Lower lobe of right lung (tissue), 2 donors: ENCODE data around the gene ALX1. TPM values are rescaled to one million over a fixed set of nuclear protein-coding genes. Genes with fewer than 3 reads are reported as not detected.
A peak's percentile ranks its signal among the peaks of the same experiment; 100 is the strongest.

Experiments used
- ATAC-seq, 2 donors: fragments of 200-7000 bp; cut with Tn5 transposase; one replicate each; pipeline ENCODE4 v1.9.1; 2020 to 2022; ENCODE audit warnings: mild to moderate bottlenecking in 2 of 2, moderate library complexity in 2 of 2
- DNase-seq: peaks from one replicate; pipeline ENCODE4 v3.0.0-alpha.2; 2020
- H3K27ac ChIP-seq: fragments of 200-600 bp; one replicate; pipeline ENCODE4 v1.8.0; 2022
- H3K27me3 ChIP-seq: fragments of 200-600 bp; one replicate; pipeline ENCODE4 v1.8.0; 2022; ENCODE audit warnings: low read depth
- H3K36me3 ChIP-seq: fragments of 200-600 bp; one replicate; pipeline ENCODE4 v1.8.0; 2022; ENCODE audit warnings: mild to moderate bottlenecking
- H3K4me1 ChIP-seq: fragments of 200-600 bp; one replicate; pipeline ENCODE4 v1.8.0; 2022
- H3K4me3 ChIP-seq: fragments of 200-600 bp; one replicate; pipeline ENCODE4 v1.8.0; 2022; ENCODE audit warnings: mild to moderate bottlenecking
- H3K9me3 ChIP-seq: fragments of 200-600 bp; one replicate; pipeline ENCODE4 v1.8.0; 2022
- intact Hi-C: fragments of 100-400 bp; cut with DNase I; formaldehyde crosslinking; loops from one replicate; pipeline ENCODE4 v1.11.0; 2022
- long read RNA-seq: library from polyadenylated mRNA; unstranded; transcript quantifications from one replicate; pipeline ENCODE4 v2.0.0, GENCODE V29; 2021
- total RNA-seq: library from RNA; stranded (reverse); fragmentation: NEBNext Ultra II Directional; extraction: Animal tissue kit (Norgen Biotek cat#: 25700); gene quantifications from one replicate; pipeline ENCODE4 v1.2.1, GENCODE V29; 2021
- TF ChIP-seq, protein P1 (sequence below): fragments of 200-600 bp; IDR thresholded peaks from one replicate; pipeline ENCODE4 v1.8.0; 2022; ENCODE audit warnings: antibody characterized with exemption, mild to moderate bottlenecking
- donor health status: DM: no; HTN: yes; CAD: no; lungs with severe emphysema.

Gene ALX1
- not detected for total RNA-seq
- long read RNA-seq, result 0 reads

DNA sequence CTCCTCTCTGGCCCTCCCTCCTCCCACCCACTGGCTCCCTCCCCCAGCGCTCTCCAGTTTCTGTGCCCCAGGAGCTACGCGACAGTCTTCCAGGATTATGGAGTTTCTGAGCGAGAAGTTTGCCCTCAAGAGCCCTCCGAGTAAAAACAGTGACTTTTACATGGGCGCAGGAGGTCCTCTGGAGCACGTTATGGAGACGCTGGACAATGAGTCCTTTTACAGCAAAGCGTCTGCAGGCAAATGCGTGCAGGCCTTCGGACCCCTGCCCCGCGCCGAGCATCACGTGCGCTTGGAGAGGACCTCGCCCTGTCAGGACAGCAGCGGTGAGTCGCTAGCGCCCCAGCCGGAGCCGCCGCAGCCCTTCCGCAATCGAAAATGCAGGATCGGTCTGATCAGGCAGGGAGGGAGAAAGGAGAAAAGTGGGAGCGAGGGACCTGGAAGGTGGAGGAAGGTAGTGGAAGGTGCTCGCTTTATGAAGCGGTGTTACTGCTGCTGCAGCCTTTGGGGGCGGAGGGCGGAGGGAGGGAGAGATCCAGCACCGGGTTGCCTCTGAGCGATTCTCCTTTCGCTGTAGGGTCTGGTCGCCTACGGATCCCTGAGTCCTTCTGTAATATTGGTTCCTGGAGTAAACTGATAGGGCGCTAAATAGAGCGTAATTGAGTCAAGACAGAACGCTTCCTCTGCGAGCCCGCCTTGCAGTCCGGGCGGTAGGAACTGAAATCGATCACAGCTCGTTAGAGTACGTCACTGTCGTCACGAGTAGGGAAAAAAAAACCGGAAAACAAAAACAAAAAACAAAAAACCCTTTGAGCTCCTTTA, at the start of gene ALX1:
TSS of gene ALX1 (plus strand) at position 56 of the 819 bp plus-strand sequence. CDS start at position 98, 42 bp downstream.
- no peaks in the 10 kb centered on the region for H3K9me3 ChIP-seq
- H3K36me3 ChIP-seq, result no peaks in the 10 kb centered on the region
- H3K4me1 ChIP-seq, result peaks cover 11% of the 10 kb centered on the region
- peak within 1 kb of the TSS; percentile 42 for H3K4me3 ChIP-seq
- TF ChIP-seq, protein P1, sequence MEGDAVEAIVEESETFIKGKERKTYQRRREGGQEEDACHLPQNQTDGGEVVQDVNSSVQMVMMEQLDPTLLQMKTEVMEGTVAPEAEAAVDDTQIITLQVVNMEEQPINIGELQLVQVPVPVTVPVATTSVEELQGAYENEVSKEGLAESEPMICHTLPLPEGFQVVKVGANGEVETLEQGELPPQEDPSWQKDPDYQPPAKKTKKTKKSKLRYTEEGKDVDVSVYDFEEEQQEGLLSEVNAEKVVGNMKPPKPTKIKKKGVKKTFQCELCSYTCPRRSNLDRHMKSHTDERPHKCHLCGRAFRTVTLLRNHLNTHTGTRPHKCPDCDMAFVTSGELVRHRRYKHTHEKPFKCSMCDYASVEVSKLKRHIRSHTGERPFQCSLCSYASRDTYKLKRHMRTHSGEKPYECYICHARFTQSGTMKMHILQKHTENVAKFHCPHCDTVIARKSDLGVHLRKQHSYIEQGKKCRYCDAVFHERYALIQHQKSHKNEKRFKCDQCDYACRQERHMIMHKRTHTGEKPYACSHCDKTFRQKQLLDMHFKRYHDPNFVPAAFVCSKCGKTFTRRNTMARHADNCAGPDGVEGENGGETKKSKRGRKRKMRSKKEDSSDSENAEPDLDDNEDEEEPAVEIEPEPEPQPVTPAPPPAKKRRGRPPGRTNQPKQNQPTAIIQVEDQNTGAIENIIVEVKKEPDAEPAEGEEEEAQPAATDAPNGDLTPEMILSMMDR, result no peak
- ATAC-seq, result peak; percentile 23 to 51
- intact Hi-C loops, result no loop called here
- DNase-seq, result peak; percentile 37
- peaks cover 90% of the 10 kb centered on the region for H3K27me3 ChIP-seq
- no peak within 1 kb of the TSS for H3K27ac ChIP-seq

DNA sequence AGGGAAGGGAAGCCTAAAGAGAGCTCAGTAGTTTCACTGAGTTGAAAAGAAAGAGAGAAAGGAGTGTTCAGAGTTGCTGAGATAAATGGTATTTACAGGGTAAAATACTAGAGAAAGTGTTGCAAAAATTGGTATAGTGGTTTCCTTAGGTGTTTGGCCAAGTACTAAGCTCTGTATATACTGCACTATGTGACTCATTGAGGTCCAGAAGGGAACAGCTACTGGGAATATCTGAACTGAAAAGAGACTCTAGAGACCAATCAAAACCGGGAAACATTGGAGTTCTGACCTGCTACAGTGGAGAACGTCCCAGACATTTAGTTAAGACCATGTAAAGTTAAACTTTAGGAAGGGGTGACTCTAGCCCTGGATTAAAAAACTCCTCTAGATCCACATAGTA, 42.7 kb upstream of the ALX1 start:
- TF ChIP-seq, protein P1, result no peak
- Histone ChIP-seq H3K4me3 (no peak overlapping the region), H3K9me3 (no peaks in the 10 kb centered on the region), H3K36me3 (no peaks in the 10 kb centered on the region), H3K27me3 (no peaks in the 10 kb centered on the region), H3K4me1 (no peaks in the 10 kb centered on the region), H3K27ac (no peak overlapping the region)
- intact Hi-C loops, result no loop called here
- DNase-seq, result no peak
- no peak for ATAC-seq

DNA sequence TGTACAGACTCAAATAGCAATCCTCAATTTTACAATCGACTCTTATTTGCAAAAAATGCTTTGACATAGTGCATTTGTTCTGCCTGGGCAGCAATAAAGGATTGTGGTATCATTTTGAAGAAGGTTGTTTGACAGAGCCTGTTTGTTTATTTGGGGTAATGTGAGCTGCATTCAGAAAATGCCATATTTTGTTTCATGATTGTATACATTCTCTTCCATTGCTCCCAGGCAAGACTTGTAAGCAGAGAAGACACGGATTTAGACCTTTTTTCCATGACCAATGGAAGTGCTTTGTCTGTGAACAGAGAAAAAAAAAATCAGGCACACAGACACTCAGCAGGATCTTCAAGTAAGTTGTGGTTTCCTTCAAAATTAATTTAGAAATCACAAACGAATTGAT, 35.5 kb upstream of the ALX1 start:
- intact Hi-C loops, result no loop called here
- no peak for DNase-seq
- no peak for ATAC-seq
- no peaks in the 10 kb centered on the region for H3K27me3 ChIP-seq
- H3K36me3 ChIP-seq, result no peaks in the 10 kb centered on the region
- no peaks in the 10 kb centered on the region for H3K4me1 ChIP-seq
- H3K4me3 ChIP-seq, result no peak overlapping the region
- TF ChIP-seq, protein P1, result no peak
- H3K27ac ChIP-seq, result no peak overlapping the region
- no peaks in the 10 kb centered on the region for H3K9me3 ChIP-seq

DNA sequence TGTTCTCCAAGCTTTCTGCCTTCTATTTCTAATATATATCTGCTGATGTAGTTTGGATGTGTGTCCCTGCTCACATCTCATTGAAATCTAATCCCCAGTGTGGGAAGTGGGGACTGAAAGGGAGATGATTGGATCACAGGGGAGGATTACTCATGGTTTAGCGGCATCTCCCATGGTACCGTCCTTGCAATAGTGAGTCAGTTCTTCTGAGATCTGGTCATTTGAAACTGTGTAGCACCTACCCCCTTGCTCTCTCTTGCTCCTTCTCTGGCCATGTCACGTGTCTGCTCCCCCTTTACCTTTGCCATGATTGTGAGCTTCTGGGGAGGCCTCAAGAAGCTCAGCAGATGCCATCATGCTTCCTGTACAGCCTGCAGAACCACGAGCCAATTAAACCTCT, 26.2 kb upstream of the ALX1 start:
- intact Hi-C loops, result no loop called here
- H3K9me3 ChIP-seq, result no peaks in the 10 kb centered on the region
- H3K36me3 ChIP-seq, result no peaks in the 10 kb centered on the region
- no peak overlapping the region for H3K4me3 ChIP-seq
- H3K27me3 ChIP-seq, result no peaks in the 10 kb centered on the region
- TF ChIP-seq, protein P1, result no peak
- no peaks in the 10 kb centered on the region for H3K4me1 ChIP-seq
- H3K27ac ChIP-seq, result no peak overlapping the region
- ATAC-seq, result no peak
- DNase-seq, result no peak

DNA sequence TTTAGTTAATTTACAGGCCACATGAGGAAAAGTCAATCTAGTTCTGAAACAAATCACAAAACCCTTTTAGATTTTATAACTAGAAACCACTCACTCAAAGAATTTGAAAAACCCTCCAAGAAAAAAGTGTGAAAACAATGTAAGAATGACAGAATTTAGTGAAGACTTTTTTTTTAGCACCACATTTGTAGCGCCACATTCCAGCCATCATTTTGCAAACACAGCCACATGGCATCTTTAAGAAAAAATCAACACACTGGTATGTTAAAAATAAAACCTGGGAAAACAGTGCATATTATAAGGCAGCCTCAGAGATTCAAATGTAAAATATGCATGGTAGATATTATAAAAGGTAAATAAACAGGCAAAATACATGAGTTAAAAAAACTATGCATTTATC, 22.3 kb upstream of the ALX1 start:
- Histone ChIP-seq H3K27ac (no peak overlapping the region), H3K36me3 (no peaks in the 10 kb centered on the region), H3K4me3 (no peak overlapping the region), H3K4me1 (no peaks in the 10 kb centered on the region), H3K9me3 (no peaks in the 10 kb centered on the region), H3K27me3 (no peaks in the 10 kb centered on the region)
- intact Hi-C loops, result no loop called here
- ATAC-seq, result no peak
- TF ChIP-seq, protein P1, result no peak
- no peak for DNase-seq
